Right lobe of liver (tissue), 4 donors: ENCODE measurements around the gene GPC6.

ENCODE experiments used
- CTCF ChIP-seq, 4 donors: fragments of 200-600 bp in 3 of 4; fragments of 450-650 bp in 1 of 4; IDR thresholded peaks; one replicate each; pipeline versions ENCODE4 v1.5.1 to v1.8.0; 2016 to 2022; ENCODE audit warnings: antibody characterized with exemption in 4 of 4, mild to moderate bottlenecking in 2 of 4
- POLR2A ChIP-seq: fragments of 450-650 bp; IDR thresholded peaks from one replicate; pipeline ENCODE4 v1.6.1; 2017; ENCODE audit warnings: antibody characterized with exemption, mild to moderate bottlenecking
- donor health status: DM: no; HTN: no; CAD: no.
- donor health status: DM: no; HTN: no; CAD: no.
- donor health status: DM: no; HTN: yes; CAD: no.

DNA sequence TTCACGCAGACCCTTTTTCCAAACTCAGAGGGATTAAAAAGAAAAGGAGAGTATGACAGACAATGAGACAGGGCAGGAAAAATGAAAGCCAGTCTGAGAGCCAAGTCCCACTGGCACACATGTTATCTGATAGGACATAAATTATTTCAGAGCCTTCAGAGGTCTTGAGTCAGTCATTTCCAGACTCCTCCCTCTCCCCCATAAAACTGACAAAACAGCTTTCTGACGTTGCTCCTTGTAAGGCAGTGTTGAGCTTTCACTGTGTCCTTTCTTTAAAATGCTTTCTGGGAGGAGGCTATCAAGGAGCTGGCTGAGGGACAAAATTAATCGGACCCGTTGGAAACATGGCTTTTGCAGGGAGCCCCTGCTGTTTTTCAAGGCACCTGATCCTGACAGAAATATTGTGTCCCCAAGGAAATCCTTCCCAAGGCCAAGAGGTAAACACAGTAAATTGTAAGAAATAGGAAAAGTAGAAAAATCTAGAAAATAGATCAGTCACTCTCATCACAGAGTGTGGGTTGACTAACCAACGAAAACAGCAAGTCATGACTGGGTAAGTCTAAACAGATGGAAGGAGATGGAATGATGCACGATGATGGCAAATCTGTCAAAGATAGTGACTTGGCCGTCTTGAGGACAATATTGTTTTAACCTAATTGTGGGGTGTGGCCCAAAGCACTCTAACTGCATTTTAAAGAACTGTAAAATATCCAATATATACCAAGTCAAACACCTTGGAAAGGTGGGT is 1163.2 kb downstream of the GPC6 start:
- TF ChIP-seq CTCF (IDR thresholded peaks at IDR 0.05) (no peak), POLR2A (no peak)
